HAP-1 (cell line): ENCODE measurements around the gene SHMT1.
"Not testable (repeated sequence)": the region's sequence is repeated elsewhere in the genome, so short reads cannot be mapped to it uniquely, and the experiment has no call there.

Experiments
- DNase-seq, 2 experiments: peaks; one replicate each; pipeline ENCODE4 v3.0.0-alpha.2; 2016 to 2020; ENCODE audit warnings: low spot score in 2 of 2
- H3K27me3 ChIP-seq: fragments of 250-450 bp; sonication (Bioruptor Pico); 2 replicates; pipeline ENCODE4 v1.5.1; 2020; ENCODE audit warnings: low read depth, mild to moderate bottlenecking, moderate library complexity
- H3K36me3 ChIP-seq: fragments of 250-450 bp; sonication (Bioruptor Pico); replicated peaks from 2 replicates; pipeline ENCODE4 v1.5.1; 2020; ENCODE audit warnings: mild to moderate bottlenecking
- H3K4me1 ChIP-seq: fragments of 250-450 bp; sonication (Bioruptor Pico); 2 replicates; pipeline ENCODE4 v1.5.1; 2020; ENCODE audit warnings: mild to moderate bottlenecking
- H3K4me3 ChIP-seq: fragments of 250-450 bp; sonication (Bioruptor Pico); 2 replicates; pipeline ENCODE4 v1.5.1; 2020; ENCODE audit warnings: mild to moderate bottlenecking, moderate library complexity
- H3K9me3 ChIP-seq: fragments of 250-450 bp; sonication (Bioruptor Pico); 2 replicates; pipeline ENCODE4 v1.5.1; 2020; ENCODE audit warnings: mild to moderate bottlenecking, moderate library complexity
- in situ Hi-C: fragments of 300-500 bp; cut with MboI; formaldehyde crosslinking; loops from 3 replicates; pipeline ENCODE4 v1.14.3; 2020; ENCODE audit warnings: low sequenced_read_pairs, inconsistent platforms, mixed read lengths

Gene SHMT1

DNA sequence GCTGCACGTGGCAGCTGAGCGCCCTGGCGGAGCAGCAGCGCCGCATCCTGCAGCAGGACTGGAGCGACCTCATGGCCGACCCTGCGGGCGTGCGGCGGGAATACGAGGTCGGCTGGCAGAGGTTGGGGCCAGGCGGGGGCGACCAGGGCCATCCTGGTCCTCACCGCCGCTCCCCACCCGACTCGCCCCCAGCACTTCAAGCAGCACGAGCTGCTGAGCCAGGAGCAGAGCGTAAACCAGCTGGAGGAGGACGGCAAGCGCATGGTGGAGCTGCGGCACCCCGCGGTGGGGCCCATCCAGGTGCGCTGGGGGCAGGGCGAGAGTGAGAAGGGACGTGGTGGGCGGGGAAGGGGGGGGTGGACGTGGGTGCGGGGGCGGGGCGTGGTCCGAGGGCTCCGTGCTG, 19.7 kb upstream of the SHMT1 start:
- not testable (repeated sequence) for DNase-seq, H3K4me1 ChIP-seq, H3K4me3 ChIP-seq, H3K36me3 ChIP-seq, H3K27me3 ChIP-seq, H3K9me3 ChIP-seq
- in situ Hi-C loops: loop anchor here (25.0 kb wide), 1 partner anchor 1571 kb away; no protein-coding TSS in a partner anchor

DNA sequence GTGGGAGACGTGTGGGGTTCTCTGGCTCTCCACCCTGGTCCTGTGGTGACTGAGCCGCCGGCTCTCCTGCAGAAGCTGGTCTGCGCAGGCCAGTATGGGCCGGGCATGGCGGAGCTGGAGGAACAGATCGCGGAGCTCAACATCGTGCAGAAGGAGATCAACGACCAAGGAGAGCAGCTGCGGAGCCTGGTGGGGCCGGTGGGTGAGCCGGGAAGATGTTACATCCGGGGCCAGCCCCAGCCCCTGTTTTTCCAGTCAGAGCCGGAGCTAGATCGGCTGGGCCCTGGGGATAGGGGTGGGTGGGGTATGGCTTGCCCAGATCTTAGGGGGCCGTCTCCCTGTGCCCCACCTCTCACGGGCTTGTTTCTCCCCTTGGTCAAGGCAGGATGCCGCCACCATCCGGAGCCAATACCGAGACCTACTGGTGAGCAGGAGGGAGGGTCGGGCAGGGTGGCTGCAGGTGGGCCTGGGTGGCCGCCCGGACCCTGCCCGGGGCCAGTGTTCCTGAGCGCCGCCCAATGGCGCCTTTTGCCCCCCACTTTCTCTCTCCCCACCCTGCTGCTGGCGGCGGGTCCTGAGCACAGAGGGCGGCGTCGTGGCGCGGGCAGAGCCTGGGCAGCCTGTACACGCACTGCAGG, 19.2 kb upstream of the SHMT1 start:
- no peak overlapping the region for H3K4me3 ChIP-seq
- H3K36me3 ChIP-seq: no peaks in the 10 kb centered on the region
- in situ Hi-C loops: loop anchor here (25.0 kb wide), 1 partner anchor 1570 kb away; no protein-coding TSS in a partner anchor
- no peaks in the 10 kb centered on the region for H3K27me3 ChIP-seq
- no peaks in the 10 kb centered on the region for H3K9me3 ChIP-seq
- no peaks in the 10 kb centered on the region for H3K4me1 ChIP-seq
- DNase-seq: no peak

DNA sequence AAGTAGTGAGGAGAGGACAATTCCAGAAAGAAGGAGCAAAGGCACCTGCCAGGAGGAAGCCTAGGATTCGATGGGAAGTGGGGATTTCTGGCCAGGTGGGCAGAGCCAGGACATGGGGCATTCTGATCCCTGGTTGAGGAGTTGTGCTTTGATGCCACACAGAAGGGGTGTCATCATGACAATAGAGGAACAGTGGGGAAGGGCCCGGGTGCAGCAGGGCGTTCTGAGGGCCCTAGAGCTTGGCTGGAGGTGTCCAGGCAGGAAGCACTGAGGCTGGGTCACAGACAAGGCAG, 18.5 kb upstream of the SHMT1 start:
- no peaks in the 10 kb centered on the region for H3K27me3 ChIP-seq
- no peaks in the 10 kb centered on the region for H3K9me3 ChIP-seq
- H3K36me3 ChIP-seq: no peaks in the 10 kb centered on the region
- no peak for DNase-seq
- H3K4me3 ChIP-seq: no peak overlapping the region
- no peaks in the 10 kb centered on the region for H3K4me1 ChIP-seq
- in situ Hi-C loops: loop anchor here (25.0 kb wide), 1 partner anchor 1570 kb away; no protein-coding TSS in a partner anchor

DNA sequence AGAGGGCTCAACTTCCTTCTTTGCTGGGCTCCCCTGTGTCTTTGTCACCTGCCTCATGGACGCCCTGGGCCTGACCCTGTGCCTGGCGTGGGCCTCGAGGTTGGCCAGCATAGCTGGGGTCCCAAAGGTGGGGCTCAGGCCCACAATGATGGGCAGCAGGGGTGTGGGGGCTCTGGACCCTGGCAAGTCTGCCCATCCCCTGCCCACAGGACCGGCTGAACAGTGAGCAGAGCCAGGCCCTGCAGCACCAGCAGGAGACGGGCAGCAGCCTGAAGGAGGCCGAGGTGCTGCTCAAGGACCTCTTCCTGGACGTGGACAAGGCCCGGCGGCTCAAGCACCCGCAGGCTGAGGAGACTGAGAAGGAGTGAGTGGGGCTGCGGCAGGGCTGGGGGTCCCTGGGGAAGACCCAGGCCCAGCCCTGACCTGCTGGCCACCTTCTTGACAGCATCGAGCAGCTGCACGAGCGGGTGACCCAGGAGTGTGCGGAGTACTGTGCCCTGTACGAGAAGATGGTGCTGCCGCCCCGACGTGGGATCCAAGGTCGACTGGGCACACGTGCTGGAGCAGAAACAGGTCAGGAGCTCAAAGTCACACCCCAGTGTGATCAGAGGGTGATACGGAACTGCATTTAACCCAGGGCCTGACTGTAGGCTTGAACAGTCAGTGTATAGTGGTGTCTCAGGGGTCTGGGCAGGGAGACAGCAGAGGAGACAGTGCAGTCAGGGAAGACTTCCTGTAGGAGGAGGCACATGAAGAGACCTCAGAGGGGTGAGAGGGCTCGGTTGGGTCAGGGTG, 18.0 kb upstream of the SHMT1 start:
- H3K27me3 ChIP-seq: no peaks in the 10 kb centered on the region
- in situ Hi-C loops: loop anchor here (25.0 kb wide), 1 partner anchor 1569 kb away; no protein-coding TSS in a partner anchor
- no peaks in the 10 kb centered on the region for H3K4me1 ChIP-seq
- DNase-seq: no peak
- no peak overlapping the region for H3K4me3 ChIP-seq
- H3K9me3 ChIP-seq: no peaks in the 10 kb centered on the region
- no peaks in the 10 kb centered on the region for H3K36me3 ChIP-seq

DNA sequence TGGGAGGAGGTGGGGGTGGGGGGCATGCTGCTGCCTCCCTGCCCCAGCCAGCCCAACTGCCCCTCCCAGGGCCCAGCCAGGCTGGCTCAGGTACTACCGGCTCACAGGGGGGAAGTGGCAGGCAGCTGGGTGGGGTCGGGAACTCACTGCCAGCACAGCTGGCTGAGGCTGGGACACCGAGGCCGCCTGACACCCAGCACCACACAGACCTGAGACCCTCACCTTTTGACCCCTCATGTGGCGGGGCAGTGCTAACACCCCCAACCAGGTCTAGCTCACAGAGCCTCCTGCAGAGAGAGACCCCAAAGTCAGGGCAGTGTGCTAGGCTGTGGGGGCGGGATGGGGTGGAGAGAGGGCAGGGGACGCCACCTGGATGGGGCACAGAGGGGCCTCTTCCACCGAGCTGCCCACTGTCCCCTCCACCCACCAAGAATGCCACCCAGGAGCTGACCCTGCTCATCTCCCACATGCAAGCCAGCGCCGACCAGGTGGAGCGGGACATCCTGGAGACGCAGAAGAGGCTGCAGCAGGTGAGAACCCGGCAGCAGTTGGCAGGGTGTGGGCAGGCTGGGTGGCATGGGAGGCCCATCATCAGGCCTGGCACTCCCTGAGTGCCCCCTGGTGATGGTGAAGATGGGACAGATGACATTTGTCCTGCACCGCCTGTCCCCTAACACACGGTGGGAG, 17.3 kb upstream of the SHMT1 start:
- H3K9me3 ChIP-seq: no peaks in the 10 kb centered on the region
- no peaks in the 10 kb centered on the region for H3K36me3 ChIP-seq
- in situ Hi-C loops: loop anchor here (25.0 kb wide), 1 partner anchor 1568 kb away; no protein-coding TSS in a partner anchor
- no peaks in the 10 kb centered on the region for H3K27me3 ChIP-seq
- H3K4me1 ChIP-seq: no peaks in the 10 kb centered on the region
- DNase-seq: no peak
- no peak overlapping the region for H3K4me3 ChIP-seq

DNA sequence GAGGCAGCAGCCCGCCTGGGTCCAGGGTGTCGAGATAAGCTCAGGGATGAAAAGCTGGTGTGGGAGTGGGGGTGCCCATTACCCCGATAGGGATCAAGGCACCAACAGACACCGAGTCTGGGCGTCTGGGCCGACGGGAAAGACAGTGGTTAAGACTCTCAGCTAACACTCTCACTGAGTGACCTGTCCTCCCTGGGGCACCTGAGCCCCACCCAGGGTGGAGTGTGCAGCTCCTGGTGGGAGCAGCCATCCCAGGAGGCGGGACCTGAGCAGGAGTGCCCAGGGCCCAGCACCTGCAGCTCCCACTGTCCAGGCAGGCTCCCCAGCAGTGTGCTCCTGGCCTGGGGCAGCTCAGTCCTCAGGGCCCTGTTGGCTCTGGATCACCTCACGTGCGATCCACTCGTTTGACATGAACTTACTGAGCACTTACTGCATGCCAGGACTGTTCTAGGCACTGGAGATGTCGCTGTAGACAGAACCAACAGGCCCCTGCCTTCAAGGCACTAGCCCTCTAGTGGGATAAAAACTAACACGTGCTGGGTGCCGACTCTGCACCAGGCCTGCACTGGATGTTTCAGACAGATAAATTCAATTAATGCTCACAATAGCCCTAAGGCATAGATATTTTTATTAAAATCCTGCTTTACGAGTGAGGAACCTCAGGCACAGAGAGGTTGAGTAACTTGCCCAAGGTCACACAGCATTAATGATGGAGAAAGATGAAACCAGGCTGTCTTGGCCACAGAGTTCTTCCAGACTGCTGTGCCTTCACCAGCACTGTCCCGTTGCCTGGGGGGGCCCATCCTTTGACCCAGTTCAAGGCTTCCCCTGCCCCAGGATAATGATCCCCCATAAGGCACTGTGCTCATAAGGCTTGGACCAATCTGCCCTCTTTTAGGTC, 16.1 kb upstream of the SHMT1 start:
- no peaks in the 10 kb centered on the region for H3K36me3 ChIP-seq
- in situ Hi-C loops: loop anchor here (25.0 kb wide), 1 partner anchor 1567 kb away; no protein-coding TSS in a partner anchor

DNA sequence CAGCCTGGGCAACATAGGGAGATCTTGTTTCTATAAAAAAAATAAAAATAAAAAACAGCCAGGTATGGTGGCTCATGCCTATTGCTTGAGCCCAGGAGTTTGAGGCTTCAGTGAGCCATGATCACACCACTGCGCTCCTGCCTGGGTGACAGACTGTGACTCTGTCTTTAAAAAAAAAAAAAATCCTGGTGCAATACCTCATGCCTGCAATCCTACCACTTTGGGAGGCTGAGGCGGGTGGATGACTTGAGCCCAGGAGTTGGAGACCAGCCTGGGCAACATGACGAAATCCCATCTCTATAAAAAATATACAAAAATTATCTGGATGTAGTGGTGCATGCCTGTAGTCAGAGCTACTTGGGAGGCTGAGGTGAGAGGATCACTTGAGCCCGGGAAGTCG, 15.3 kb upstream of the SHMT1 start:
- in situ Hi-C loops: loop anchor here (25.0 kb wide), 1 partner anchor 1566 kb away; no protein-coding TSS in a partner anchor
- not testable (repeated sequence) for H3K36me3 ChIP-seq, H3K27me3 ChIP-seq

More for the DNA sequence above, 16.1 kb upstream of the SHMT1 start:
- no peak for DNase-seq
- H3K4me1 ChIP-seq: no peaks in the 10 kb centered on the region
- H3K27me3 ChIP-seq: no peaks in the 10 kb centered on the region
- H3K4me3 ChIP-seq: no peak overlapping the region
- no peaks in the 10 kb centered on the region; the same call in 1 of the 2 replicates for H3K9me3 ChIP-seq

DNA sequence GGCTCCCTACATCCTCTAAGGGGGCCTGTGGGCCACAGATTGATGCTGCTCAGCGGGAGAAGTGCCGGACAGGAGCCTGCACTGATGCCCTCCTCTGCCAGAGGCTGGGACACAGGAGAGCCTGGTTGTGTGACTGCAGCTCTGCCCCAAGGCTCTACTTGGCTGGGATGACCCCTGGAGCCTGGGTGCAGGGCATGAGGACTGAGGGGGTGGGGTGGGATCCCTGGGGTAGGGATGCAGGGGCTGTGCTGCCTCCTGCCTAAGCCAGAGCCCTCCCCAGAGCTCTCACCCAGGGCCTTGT, 14.8 kb upstream of the SHMT1 start:
- Histone ChIP-seq H3K27me3 (no peaks in the 10 kb centered on the region), H3K9me3 (no peaks in the 10 kb centered on the region; the same call in 1 of the 2 replicates), H3K4me1 (no peaks in the 10 kb centered on the region), H3K36me3 (no peaks in the 10 kb centered on the region), H3K4me3 (no peak overlapping the region)
- no peak for DNase-seq
- in situ Hi-C loops: loop anchor here (25.0 kb wide), 1 partner anchor 1566 kb away; no protein-coding TSS in a partner anchor

More for the DNA sequence above, 15.3 kb upstream of the SHMT1 start:
- DNase-seq, H3K4me1 ChIP-seq, H3K9me3 ChIP-seq, H3K4me3 ChIP-seq: not testable (repeated sequence)

DNA sequence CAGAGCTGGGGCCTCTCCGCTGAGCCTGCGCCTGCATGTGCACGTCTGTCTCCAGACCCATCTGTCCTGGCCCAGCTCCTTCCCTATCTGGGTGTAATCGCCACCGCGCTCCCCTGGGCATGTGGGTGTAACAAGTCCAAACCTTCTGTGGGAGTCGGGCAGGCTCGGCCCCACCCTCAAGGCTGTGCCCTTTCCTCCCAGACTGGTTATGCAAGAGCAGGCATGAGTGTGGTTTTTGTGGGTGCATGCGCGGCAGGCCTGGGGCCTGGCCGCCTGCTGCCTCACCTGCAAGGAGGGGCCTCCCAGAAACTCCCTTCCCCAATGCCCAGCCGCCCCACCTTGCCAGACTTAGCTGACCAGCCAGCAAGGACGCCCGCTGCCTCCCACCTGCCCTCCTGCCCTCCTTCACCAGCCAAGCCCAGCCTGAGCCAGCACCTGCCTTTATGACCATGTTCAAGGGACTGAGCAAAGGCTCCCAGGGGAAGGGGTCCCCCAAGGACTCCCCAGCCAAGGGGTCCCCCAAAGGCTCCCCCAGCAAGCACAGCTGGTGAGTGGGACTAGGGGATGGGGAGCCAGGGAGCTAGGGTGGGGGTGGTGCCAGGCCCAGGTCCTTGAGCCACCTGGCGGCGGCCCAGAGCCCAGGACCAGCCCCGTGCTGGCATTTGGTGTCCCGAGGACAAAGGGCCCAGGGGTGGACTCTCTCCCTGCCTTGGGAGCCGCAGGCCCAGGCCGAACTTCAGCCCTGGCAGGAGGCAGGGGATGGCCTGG, 14.3 kb upstream of the SHMT1 start, which contains the start of gene EVPLL:
Gene EVPLL (plus strand): TSS at position 342 of the 768 bp plus-strand sequence. CDS start 3,160 bp downstream, outside the sequence.
- H3K4me1 ChIP-seq: no peaks in the 10 kb centered on the region
- H3K27me3 ChIP-seq: no peaks in the 10 kb centered on the region
- H3K9me3 ChIP-seq: no peaks in the 10 kb centered on the region; the same call in 1 of the 2 replicates
- H3K36me3 ChIP-seq: no peaks in the 10 kb centered on the region
- H3K4me3 ChIP-seq: no peak within 1 kb of the TSS
- in situ Hi-C loops: loop anchor here (25.0 kb wide), 1 partner anchor 1565 kb away; no protein-coding TSS in a partner anchor
- no peak for DNase-seq

DNA sequence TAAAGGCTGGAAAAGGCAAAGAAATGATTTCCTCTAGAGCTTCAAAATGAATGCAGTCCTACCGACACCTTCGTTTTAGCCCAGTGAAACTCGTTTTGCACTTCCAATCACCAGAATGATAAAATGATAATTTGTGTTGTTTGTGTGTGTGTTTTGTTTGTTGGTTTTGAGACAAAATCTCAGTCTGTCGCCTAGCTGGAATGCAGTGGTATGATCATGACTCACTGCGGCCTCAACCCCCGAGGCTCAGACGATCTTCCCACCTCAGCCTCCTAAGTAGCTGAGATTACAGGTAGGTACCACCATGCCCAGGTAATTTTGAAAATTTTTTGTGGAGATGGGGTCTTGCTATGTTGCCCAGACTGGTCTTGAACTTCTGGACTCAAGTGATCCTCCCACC, 10.9 kb upstream of the SHMT1 start:
- no peak overlapping the region for H3K4me3 ChIP-seq
- no peaks in the 10 kb centered on the region for H3K27me3 ChIP-seq
- DNase-seq: no peak
- no peaks in the 10 kb centered on the region for H3K4me1 ChIP-seq
- in situ Hi-C loops: loop anchor here (25.0 kb wide), 1 partner anchor 188 kb away; no protein-coding TSS in a partner anchor
- no peaks in the 10 kb centered on the region for H3K36me3 ChIP-seq
- no peaks in the 10 kb centered on the region; the same call in 1 of the 2 replicates for H3K9me3 ChIP-seq

DNA sequence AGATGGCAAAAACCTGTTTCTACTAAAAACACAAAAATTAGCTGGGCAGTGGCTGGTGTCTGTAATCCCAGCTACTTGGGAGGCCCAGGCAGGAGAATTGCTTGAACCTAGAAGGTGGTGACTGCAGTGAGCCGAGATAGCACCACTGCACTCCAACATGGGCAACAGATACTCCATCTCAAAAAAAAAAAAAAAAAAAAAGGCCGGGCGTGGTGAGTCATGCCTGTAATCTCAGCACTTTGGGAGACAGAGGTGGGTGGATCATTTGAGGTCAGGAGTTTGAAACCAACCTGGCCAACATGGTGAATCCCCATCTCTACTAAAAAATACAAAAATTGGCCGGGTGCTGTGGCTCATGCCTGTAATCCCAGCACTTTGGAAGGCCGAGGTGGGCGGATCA, 9.8 kb upstream of the SHMT1 start:
- H3K4me3 ChIP-seq, H3K27me3 ChIP-seq, H3K36me3 ChIP-seq, DNase-seq, H3K4me1 ChIP-seq, H3K9me3 ChIP-seq: not testable (repeated sequence)
- in situ Hi-C loops: loop anchor here (25.0 kb wide), 1 partner anchor 189 kb away; no protein-coding TSS in a partner anchor

DNA sequence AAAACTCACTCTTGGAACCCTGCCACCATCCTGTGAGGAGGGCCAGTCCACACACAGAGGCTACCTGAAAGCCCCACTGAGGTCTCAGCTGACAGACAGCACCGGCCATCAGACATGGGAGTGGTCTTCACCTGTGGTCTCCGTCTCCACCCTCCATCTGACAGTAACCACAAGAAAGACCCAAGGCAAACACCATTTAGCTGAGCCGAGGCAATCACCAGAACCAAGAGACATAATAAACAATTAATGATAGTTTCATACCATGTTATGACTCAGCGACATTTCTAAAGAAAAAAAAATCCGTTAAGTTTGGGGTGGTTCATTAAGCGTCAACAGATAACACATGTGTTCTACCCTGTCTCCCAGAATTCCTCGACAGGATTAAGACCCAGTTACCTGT, 8.1 kb upstream of the SHMT1 start:
- Histone ChIP-seq H3K9me3 (no peaks in the 10 kb centered on the region; the same call in 1 of the 2 replicates), H3K27me3 (no peaks in the 10 kb centered on the region), H3K4me3 (no peak overlapping the region), H3K4me1 (no peaks in the 10 kb centered on the region), H3K36me3 (no peaks in the 10 kb centered on the region)
- in situ Hi-C loops: loop anchor here (25.0 kb wide), 1 partner anchor 191 kb away; no protein-coding TSS in a partner anchor
- no peak for DNase-seq
